GM21529 (cell line): ENCODE measurements around the gene FSTL1.

Experiments
- ATAC-seq: cut with Tn5 transposase; IDR thresholded peaks from one replicate; pipeline ENCODE4 v1.9.1; 2021; ENCODE audit not compliant: unreplicated experiment

Gene FSTL1

GRCh38 chr3:120364101-120364500 is 86.7 kb downstream of the FSTL1 start:
- ATAC-seq, result no peak

DNA sequence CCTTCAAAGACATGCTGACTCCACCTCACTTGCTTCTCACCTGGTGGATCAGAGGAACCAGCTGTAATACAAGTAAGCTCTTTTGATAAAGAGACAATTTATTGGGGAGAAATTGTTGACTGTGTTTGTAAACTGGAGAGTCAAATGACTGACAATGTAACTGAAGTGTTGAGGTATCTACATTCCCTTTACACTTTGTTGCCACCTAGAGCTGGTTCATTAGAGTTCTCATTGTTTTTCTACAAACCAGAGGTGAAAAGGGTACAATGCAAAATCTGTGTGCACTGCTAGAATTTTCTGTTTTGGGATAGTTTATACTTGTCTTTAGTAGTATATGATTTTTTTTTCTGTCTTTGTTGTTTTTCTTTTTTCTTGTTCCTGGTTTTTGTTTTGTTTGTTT is 93.0 kb downstream of the FSTL1 start:
- no peak for ATAC-seq

GRCh38 chr3:120355486-120355885 is 95.3 kb downstream of the FSTL1 start:
- no peak for ATAC-seq

DNA sequence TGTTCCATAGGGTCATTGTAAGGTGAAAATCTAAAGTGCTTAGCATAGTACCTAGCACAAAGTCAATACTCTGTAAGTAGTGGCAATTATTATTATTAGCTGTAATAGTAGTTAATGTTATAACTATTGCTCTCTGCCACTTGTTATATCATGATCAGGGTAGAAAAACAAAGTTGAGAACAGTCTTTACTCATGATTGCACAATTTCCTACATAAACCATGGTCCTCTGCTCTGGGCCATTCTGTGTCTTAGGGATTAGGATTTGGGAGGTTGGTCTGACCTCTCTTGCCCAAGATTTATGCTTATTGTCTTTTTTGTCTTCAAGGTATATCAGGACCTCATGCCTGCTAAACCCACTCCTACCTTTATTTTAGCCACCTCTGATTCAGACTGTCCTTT is 97.3 kb downstream of the FSTL1 start:
- no peak for ATAC-seq

- ATAC-seq, result no peak
Observed at GRCh38 chr3:120352017-120352416, 98.8 kb downstream of the FSTL1 start.

- ATAC-seq, result no peak
Observed at GRCh38 chr3:120350401-120350941, 100.3 kb downstream of the FSTL1 start.

- ATAC-seq, result no peak
Observed at GRCh38 chr3:120349855-120350125, 101.0 kb downstream of the FSTL1 start.

- ATAC-seq, result peak; percentile 84
Observed at GRCh38 chr3:120348991-120349854, 101.6 kb downstream of the FSTL1 start, which contains the start of gene LRRC58. Gene LRRC58 (minus strand): TSS chr3:120349354. CDS start chr3:120349243, 111 bp downstream.

GRCh38 chr3:120348065-120348990 is 102.5 kb downstream of the FSTL1 start:
- ATAC-seq, result peak; percentile 43

- no peak for ATAC-seq
Observed at GRCh38 chr3:120344349-120344748, 106.4 kb downstream of the FSTL1 start.
